CD14-positive monocyte (primary cell): ENCODE measurements around the gene NPAS3. TPM values are rescaled to one million over a fixed set of nuclear protein-coding genes. Genes with fewer than 3 reads are reported as not detected.

Experiments used
- DNase-seq, 3 donors: peaks; one replicate each; pipeline ENCODE4 v3.0.0-alpha.2; 2011 to 2022
- H2AFZ ChIP-seq: 2 replicates; pipeline ENCODE4 v1.6.0; 2012; ENCODE audit warnings: mild to moderate bottlenecking, low read depth, low read length, inconsistent platforms; ENCODE audit not compliant: insufficient read depth, poor library complexity, severe bottlenecking
- H3K27ac ChIP-seq, 2 donors: 1 replicate in 1 of 2; 2 replicates in 1 of 2; pipeline ENCODE4 v1.5.1; 2012 to 2013; ENCODE audit warnings: low read length in 2 of 2, control low read depth in 1 of 2, inconsistent platforms in 1 of 2, low read depth in 1 of 2, mild to moderate bottlenecking in 1 of 2
- H3K27me3 ChIP-seq, 2 donors: one replicate each; pipeline versions ENCODE4 v1.6.0 to v1.6.1; 2011 to 2013; ENCODE audit warnings: low read length in 2 of 2; ENCODE audit not compliant: control insufficient read depth in 2 of 2, insufficient read depth in 2 of 2
- H3K36me3 ChIP-seq, 2 donors: replicated peaks in 1 of 2; 1 replicate in 1 of 2; 2 replicates in 1 of 2; pipeline versions ENCODE4 v1.5.1 to v1.6.1; 2012 to 2013; ENCODE audit warnings: low read length in 2 of 2, control low read depth in 1 of 2, inconsistent platforms in 1 of 2, mild to moderate bottlenecking in 1 of 2; ENCODE audit not compliant: insufficient read depth in 2 of 2, control insufficient read depth in 1 of 2
- H3K4me1 ChIP-seq, 2 donors: 1 replicate in 1 of 2; 2 replicates in 1 of 2; pipeline versions ENCODE4 v1.5.1 to v1.6.1; 2012 to 2013; ENCODE audit warnings: low read length in 2 of 2, control low read depth in 1 of 2, inconsistent platforms in 1 of 2, mild to moderate bottlenecking in 1 of 2, moderate library complexity in 1 of 2; ENCODE audit not compliant: insufficient read depth in 2 of 2, control insufficient read depth in 1 of 2
- H3K4me2 ChIP-seq: replicated peaks from 2 replicates; pipeline ENCODE3; 2012; ENCODE audit warnings: low read length, moderate library complexity, mild to moderate bottlenecking; ENCODE audit not compliant: poor library complexity, severe bottlenecking; ENCODE audit errors: extremely low read depth
- H3K4me3 ChIP-seq, 3 experiments: fragments of 200-600 bp in 1 of 3; sonication (generic) in 1 of 3; replicated peaks in 1 of 3; 1 replicate in 2 of 3; 2 replicates in 1 of 3; pipeline ENCODE4 v1.5.1; 2011 to 2013; ENCODE audit warnings: low read length in 3 of 3, mild to moderate bottlenecking in 3 of 3, control low read depth in 2 of 3, low read depth in 2 of 3, inconsistent platforms in 1 of 3, moderate library complexity in 1 of 3
- H3K79me2 ChIP-seq: 2 replicates; pipeline ENCODE4 v1.6.0; 2012; ENCODE audit warnings: mild to moderate bottlenecking, control low read depth, inconsistent platforms, low read length, moderate library complexity; ENCODE audit not compliant: insufficient read depth
- H3K9ac ChIP-seq: 2 replicates; pipeline ENCODE4 v1.6.0; 2017; ENCODE audit warnings: low read length, mild to moderate bottlenecking; ENCODE audit not compliant: insufficient read depth, poor library complexity, severe bottlenecking
- H3K9me3 ChIP-seq, 2 donors: replicated peaks in 1 of 2; 1 replicate in 1 of 2; 2 replicates in 1 of 2; pipeline versions ENCODE4 v1.5.1 to v1.6.1; 2012 to 2013; ENCODE audit warnings: low read length in 2 of 2, control low read depth in 1 of 2; ENCODE audit not compliant: control insufficient read depth in 1 of 2, insufficient read depth in 1 of 2
- H4K20me1 ChIP-seq: 2 replicates; pipeline ENCODE4 v1.6.0; 2012; ENCODE audit warnings: mild to moderate bottlenecking, low read length, control low read depth, moderate library complexity; ENCODE audit not compliant: insufficient read depth
- H3K27ac Mint-ChIP-seq, 7 donors: one replicate each; pipeline ENCODE4 v1.8.0; 2020; ENCODE audit warnings: mild to moderate bottlenecking in 7 of 7, mixed read lengths in 7 of 7, moderate library complexity in 6 of 7, inconsistent platforms in 2 of 7
- H3K27me3 Mint-ChIP-seq, 3 donors: one replicate each; pipeline ENCODE4 v1.8.0; 2021 to 2022; ENCODE audit warnings: low read depth in 3 of 3, mild to moderate bottlenecking in 3 of 3, mixed read lengths in 3 of 3, moderate library complexity in 3 of 3, inconsistent platforms in 1 of 3
- H3K36me3 Mint-ChIP-seq, 2 donors: one replicate each; pipeline ENCODE4 v1.8.0; 2020; ENCODE audit warnings: mixed read lengths in 2 of 2, inconsistent platforms in 1 of 2, mild to moderate bottlenecking in 1 of 2
- H3K4me1 Mint-ChIP-seq: one replicate; pipeline ENCODE4 v1.8.0; 2020; ENCODE audit warnings: mild to moderate bottlenecking, mixed read lengths
- H3K4me3 Mint-ChIP-seq, 2 donors: one replicate each; pipeline ENCODE4 v1.8.0; 2020; ENCODE audit warnings: mild to moderate bottlenecking in 2 of 2, mixed read lengths in 2 of 2, moderate library complexity in 1 of 2
- H3K9me3 Mint-ChIP-seq, 7 donors: one replicate each; pipeline ENCODE4 v1.8.0; 2020 to 2022; ENCODE audit warnings: mixed read lengths in 7 of 7, mild to moderate bottlenecking in 6 of 7, moderate library complexity in 6 of 7, inconsistent platforms in 2 of 7
- WGBS: methylation state at CpG from one replicate; pipeline ENCODE4 v1.1.5; 2013; ENCODE audit warnings: missing lambda C conversion rate; ENCODE audit not compliant: insufficient coverage; 5-methylcytosine and 5-hydroxymethylcytosine counted together
- intact Hi-C, 2 donors: fragments of 100-400 bp; cut with micrococcal nuclease; formaldehyde crosslinking; loops; one replicate each; pipeline versions ENCODE4 v1.15.0 to v1.15.1; 2023
- polyA plus RNA-seq, 3 donors: library from polyadenylated mRNA; depleted of rRNA in 1 of 3; unstranded in 2 of 3; stranded (reverse) in 1 of 3; fragments of 300-500 nt in 2 of 3; fragments of >200 nt in 1 of 3; fragmentation: Illumina TruSeq in 2 of 3; gene quantifications; 1 replicate in 2 of 3; 2 replicates in 1 of 3; pipeline ENCODE4 v1.2.3, GENCODE V29; 2012 to 2021
- TF ChIP-seq, protein P1 (sequence below): fragments of 200-600 bp; IDR thresholded peaks from one replicate; pipeline ENCODE4 v1.8.0; 2022; ENCODE audit warnings: antibody characterized with exemption, mild to moderate bottlenecking

NPAS3 gene
- polyA plus RNA-seq, 3 donors: not detected

- no peaks in the 10 kb centered on the region for H3K36me3 ChIP-seq
- Mint-ChIP-seq H3K36me3 (no peaks in the 10 kb centered on the region), H3K27ac (no peak overlapping the region), H3K9me3 (peaks cover 0 to 4% (median 0%) of the 10 kb centered on the region in 7 donors), H3K4me1 (no peaks in the 10 kb centered on the region), H3K4me3 (no peak overlapping the region), H3K27me3 (peaks cover 0 to 2% (median 0%) of the 10 kb centered on the region in 3 donors)
- intact Hi-C loops: no loop called here
- H3K9me3 ChIP-seq: no peaks in the 10 kb centered on the region
- no peaks in the 10 kb centered on the region for H4K20me1 ChIP-seq
- H3K79me2 ChIP-seq: no peaks in the 10 kb centered on the region
- no peak overlapping the region for H3K27ac ChIP-seq
- no peak overlapping the region for H3K4me3 ChIP-seq
- DNase-seq: no peak
- H3K4me1 ChIP-seq: no peaks in the 10 kb centered on the region
- TF ChIP-seq, protein P1, sequence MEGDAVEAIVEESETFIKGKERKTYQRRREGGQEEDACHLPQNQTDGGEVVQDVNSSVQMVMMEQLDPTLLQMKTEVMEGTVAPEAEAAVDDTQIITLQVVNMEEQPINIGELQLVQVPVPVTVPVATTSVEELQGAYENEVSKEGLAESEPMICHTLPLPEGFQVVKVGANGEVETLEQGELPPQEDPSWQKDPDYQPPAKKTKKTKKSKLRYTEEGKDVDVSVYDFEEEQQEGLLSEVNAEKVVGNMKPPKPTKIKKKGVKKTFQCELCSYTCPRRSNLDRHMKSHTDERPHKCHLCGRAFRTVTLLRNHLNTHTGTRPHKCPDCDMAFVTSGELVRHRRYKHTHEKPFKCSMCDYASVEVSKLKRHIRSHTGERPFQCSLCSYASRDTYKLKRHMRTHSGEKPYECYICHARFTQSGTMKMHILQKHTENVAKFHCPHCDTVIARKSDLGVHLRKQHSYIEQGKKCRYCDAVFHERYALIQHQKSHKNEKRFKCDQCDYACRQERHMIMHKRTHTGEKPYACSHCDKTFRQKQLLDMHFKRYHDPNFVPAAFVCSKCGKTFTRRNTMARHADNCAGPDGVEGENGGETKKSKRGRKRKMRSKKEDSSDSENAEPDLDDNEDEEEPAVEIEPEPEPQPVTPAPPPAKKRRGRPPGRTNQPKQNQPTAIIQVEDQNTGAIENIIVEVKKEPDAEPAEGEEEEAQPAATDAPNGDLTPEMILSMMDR: no peak
- H2AFZ ChIP-seq: no peak overlapping the region
- WGBS: no CpG with 5 or more reads among the region's 4 CpGs
- H3K27me3 ChIP-seq: no peaks in the 10 kb centered on the region
- no peak overlapping the region for H3K4me2 ChIP-seq
- no peak overlapping the region for H3K9ac ChIP-seq
Observed at GRCh38 chr14:33134162-33134561, 195.5 kb downstream of the NPAS3 start.

DNA sequence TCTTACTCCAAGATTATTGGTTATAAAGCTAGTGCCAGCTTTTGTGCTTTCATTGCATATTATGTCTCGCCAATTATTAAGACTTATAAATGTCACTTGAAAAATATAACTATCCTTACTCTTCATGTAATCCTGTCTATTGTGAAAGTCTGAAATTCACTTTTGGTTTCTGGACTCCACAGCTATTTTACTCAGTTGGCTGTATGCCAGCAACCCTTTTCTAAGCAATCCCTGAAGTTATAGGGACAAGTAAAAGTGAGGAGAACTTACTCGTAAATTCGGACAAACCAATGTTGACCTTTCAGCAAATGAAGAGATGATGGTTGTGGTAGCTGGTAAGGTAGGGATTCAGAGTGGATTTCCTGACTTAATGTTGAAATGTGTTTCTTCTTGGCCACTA, 196.3 kb downstream of the NPAS3 start:
- no peak overlapping the region for H3K4me3 ChIP-seq
- no peaks in the 10 kb centered on the region for H3K4me1 Mint-ChIP-seq
- DNase-seq: no peak
- H3K27me3 Mint-ChIP-seq: peaks cover 0 to 2% (median 0%) of the 10 kb centered on the region in 3 donors
- WGBS: 83% methylated on average over 2 of the region's 3 CpGs
- H3K36me3 ChIP-seq: no peaks in the 10 kb centered on the region
- no peak overlapping the region for H3K9ac ChIP-seq
- H3K36me3 Mint-ChIP-seq: no peaks in the 10 kb centered on the region
- H3K4me3 Mint-ChIP-seq: no peak overlapping the region
- H4K20me1 ChIP-seq: no peaks in the 10 kb centered on the region
- TF ChIP-seq, protein P1: no peak
- intact Hi-C loops: no loop called here
- no peaks in the 10 kb centered on the region for H3K9me3 ChIP-seq
- H3K27ac ChIP-seq: no peak overlapping the region
- no peak overlapping the region for H3K27ac Mint-ChIP-seq
- no peak overlapping the region for H2AFZ ChIP-seq
- no peaks in the 10 kb centered on the region for H3K4me1 ChIP-seq
- H3K4me2 ChIP-seq: no peak overlapping the region
- no peaks in the 10 kb centered on the region for H3K79me2 ChIP-seq
- H3K9me3 Mint-ChIP-seq: peaks cover 0 to 4% (median 0%) of the 10 kb centered on the region in 7 donors
- no peaks in the 10 kb centered on the region for H3K27me3 ChIP-seq
